Smooth muscle cell (in vitro differentiated cells): ENCODE measurements around the gene C1orf122. TPM values are rescaled to one million over a fixed set of nuclear protein-coding genes. Genes with fewer than 3 reads are reported as not detected.

Experiments used
- DNase-seq: peaks from one replicate; lab custom pipeline; 2025; ENCODE audit not compliant: unreplicated experiment; lab: John Stamatoyannopoulos, UW
- H2AFZ ChIP-seq: fragments of 200-600 bp; sonication (generic); 2 replicates; pipeline ENCODE4 v1.6.0; 2016; ENCODE audit warnings: antibody characterized with exemption, low read depth, mild to moderate bottlenecking
- H3F3A ChIP-seq: fragments of 200-600 bp; sonication (generic); 2 replicates; pipeline ENCODE4 v1.6.0; 2017; ENCODE audit warnings: antibody characterized with exemption, low read depth
- H3K27ac ChIP-seq: fragments of 200-600 bp; sonication (generic); 2 replicates; pipeline ENCODE4 v1.5.1; 2016; ENCODE audit warnings: low read depth, mild to moderate bottlenecking
- H3K27me3 ChIP-seq: fragments of 200-600 bp; sonication (generic); 2 replicates; pipeline ENCODE4 v1.6.1; 2016; ENCODE audit warnings: low read depth, mild to moderate bottlenecking
- H3K36me3 ChIP-seq: fragments of 200-600 bp; sonication (generic); 2 replicates; pipeline ENCODE4 v1.5.1; 2016; ENCODE audit warnings: low read depth
- H3K4me1 ChIP-seq: fragments of 200-600 bp; sonication (generic); 2 replicates; pipeline ENCODE4 v1.5.1; 2016; ENCODE audit warnings: low read depth
- H3K4me2 ChIP-seq: fragments of 200-600 bp; sonication (generic); 2 replicates; pipeline ENCODE4 v1.6.0; 2016; ENCODE audit warnings: mild to moderate bottlenecking
- H3K4me3 ChIP-seq: fragments of 200-600 bp; sonication (generic); 2 replicates; pipeline ENCODE4 v1.5.1; 2016; ENCODE audit warnings: mild to moderate bottlenecking
- H3K79me2 ChIP-seq: fragments of 200-600 bp; sonication (generic); 2 replicates; pipeline ENCODE4 v1.6.0; 2016; ENCODE audit warnings: low read depth, mild to moderate bottlenecking
- H3K9ac ChIP-seq: fragments of 200-600 bp; sonication (generic); 2 replicates; pipeline ENCODE4 v1.6.0; 2016; ENCODE audit warnings: low read depth
- H3K9me3 ChIP-seq: fragments of 200-600 bp; sonication (generic); replicated peaks from 2 replicates; pipeline ENCODE4 v1.5.1; 2016; ENCODE audit warnings: low read depth
- H4K20me1 ChIP-seq: fragments of 200-600 bp; sonication (generic); 2 replicates; pipeline ENCODE4 v1.6.0; 2016; ENCODE audit warnings: low read depth
- CTCF ChIP-seq: fragments of 200-600 bp; sonication (generic); IDR thresholded peaks from 2 replicates; pipeline ENCODE4 v1.5.1; 2017; ENCODE audit warnings: borderline replicate concordance, mild to moderate bottlenecking, antibody characterized with exemption; ENCODE audit not compliant: insufficient read depth, poor library complexity, severe bottlenecking
- WGBS: methylation state at CpG from one replicate; pipeline ENCODE4 v1.1.7; 2016; ENCODE audit warnings: low lambda C conversion rate; 5-methylcytosine and 5-hydroxymethylcytosine counted together
- polyA plus RNA-seq: library from polyadenylated mRNA; unstranded; fragments of >200 nt; fragmentation: Nextera tagmentation; extraction: Ambion mirVana; gene quantifications from 2 replicates; pipeline ENCODE4 v1.2.1, GENCODE V29; 2016
- total RNA-seq: library from RNA; depleted of rRNA; stranded (reverse); fragments of >200 nt; gene quantifications from 2 replicates; pipeline ENCODE4 v1.2.3, GENCODE V29; 2014

C1orf122 gene
- total and polyA plus RNA-seq, 2 experiments from 2014 or later, result 57.8 to 140 TPM

GRCh38 chr1:37762516-37762915, 45.1 kb upstream of the C1orf122 start:
- Histone ChIP-seq H3K4me2 (no peak overlapping the region), H3K9ac (no peak overlapping the region), H3K9me3 (no peaks in the 10 kb centered on the region), H3K4me3 (no peak overlapping the region), H3K27ac (no peak overlapping the region), H3K79me2 (no peaks in the 10 kb centered on the region), H4K20me1 (no peaks in the 10 kb centered on the region), H3K4me1 (no peaks in the 10 kb centered on the region), H3K36me3 (no peaks in the 10 kb centered on the region), H3F3A (no peaks in the 10 kb centered on the region), H2AFZ (no peak overlapping the region), H3K27me3 (peaks cover 91% of the 10 kb centered on the region)
- no peak for DNase-seq
- no peak for TF ChIP-seq CTCF
- WGBS, result 50% methylated on average over 2 of the region's 2 CpGs

- 38% methylated on average over 25 of the region's 25 CpGs for WGBS
- no peak overlapping the region for H2AFZ ChIP-seq
- H3K27ac ChIP-seq, result no peak overlapping the region
- H3K9ac ChIP-seq, result no peak overlapping the region
- no peak overlapping the region for H3K4me2 ChIP-seq
- no peaks in the 10 kb centered on the region for H3F3A ChIP-seq
- no peaks in the 10 kb centered on the region for H4K20me1 ChIP-seq
- H3K4me3 ChIP-seq, result no peak overlapping the region
- TF ChIP-seq CTCF, result no peak
- no peaks in the 10 kb centered on the region for H3K36me3 ChIP-seq
- no peaks in the 10 kb centered on the region for H3K79me2 ChIP-seq
- peaks cover 91% of the 10 kb centered on the region for H3K27me3 ChIP-seq
- no peaks in the 10 kb centered on the region for H3K4me1 ChIP-seq
- H3K9me3 ChIP-seq, result no peaks in the 10 kb centered on the region
- no peak for DNase-seq
These were observed 43.7 kb upstream of the C1orf122 start for GRCh38 chr1:37763791-37764413.

- H3K36me3 ChIP-seq, result no peaks in the 10 kb centered on the region
- H3K4me3 ChIP-seq, result no peak overlapping the region
- 16% methylated on average over 29 of the region's 29 CpGs for WGBS
- no peak overlapping the region for H3K4me2 ChIP-seq
- H2AFZ ChIP-seq, result no peak overlapping the region
- no peak for DNase-seq
- H3K27me3 ChIP-seq, result peaks cover 91% of the 10 kb centered on the region
- H3K27ac ChIP-seq, result no peak overlapping the region
- no peaks in the 10 kb centered on the region for H3K4me1 ChIP-seq
- H3K9me3 ChIP-seq, result no peaks in the 10 kb centered on the region
- H3K9ac ChIP-seq, result no peak overlapping the region
- H3K79me2 ChIP-seq, result no peaks in the 10 kb centered on the region
- no peaks in the 10 kb centered on the region for H4K20me1 ChIP-seq
- no peaks in the 10 kb centered on the region for H3F3A ChIP-seq
- no peak for TF ChIP-seq CTCF
These were observed 43.2 kb upstream of the C1orf122 start for GRCh38 chr1:37764414-37764825.

GRCh38 chr1:37764888-37765441, 42.6 kb upstream of the C1orf122 start, which contains the start of gene EPHA10:
Gene EPHA10, minus strand, starts transcription at chr1:37765120. Its CDS starts 54 bp downstream, at chr1:37765066.
- Histone ChIP-seq H3K27me3 (peaks cover 90% of the 10 kb centered on the region), H3F3A (no peaks in the 10 kb centered on the region), H3K36me3 (no peaks in the 10 kb centered on the region), H3K9me3 (no peaks in the 10 kb centered on the region), H3K4me3 (no peak within 1 kb of the TSS), H3K27ac (no peak within 1 kb of the TSS), H4K20me1 (no peaks in the 10 kb centered on the region), H2AFZ (no peak within 1 kb of the TSS), H3K9ac (no peak within 1 kb of the TSS), H3K79me2 (no peaks in the 10 kb centered on the region), H3K4me1 (no peaks in the 10 kb centered on the region), H3K4me2 (no peak within 1 kb of the TSS)
- WGBS, result 16% methylated on average over 33 of the region's 33 CpGs
- no peak for DNase-seq
- no peak for TF ChIP-seq CTCF
